ENCODE results near the gene EEF1G. TPM values are rescaled to one million over a fixed set of nuclear protein-coding genes. Genes with fewer than 3 reads are reported as not detected.

Gene EEF1G
- total and polyA plus RNA-seq, 2 donors (not counting 1 experiment from before 2014, with no cell fraction given), result 1,582 to 1,867 TPM

- Histone ChIP-seq H2AFZ (ENCODE audit: insufficient read depth, low read depth, low read length, poor library complexity, severe bottlenecking) (no peak overlapping the region), H3K4me1 (ENCODE audit: control insufficient read depth in 2 of 2, insufficient read depth in 2 of 2, low read length in 2 of 2) (no peaks in the 10 kb centered on the region), H3K9ac (ENCODE audit: low read length) (no peak overlapping the region), H3K9me3 (ENCODE audit: control extremely low read depth in 1 of 3, control insufficient read depth in 2 of 3, insufficient read depth in 1 of 3, low read length in 2 of 3) (no peaks in the 10 kb centered on the region), H3K27me3 (replicated peaks in 1 of 4; ENCODE audit: control extremely low read depth in 1 of 4, control insufficient read depth in 3 of 4, insufficient read depth in 4 of 4, low read length in 3 of 4) (no peaks in the 10 kb centered on the region), H3K4me3 (ENCODE audit: control extremely low read depth in 1 of 5, extremely low read depth in 1 of 5, insufficient read depth in 1 of 5, low read depth in 2 of 5, low read length in 4 of 5) (no peak overlapping the region), H3K4me2 (replicated peaks; ENCODE audit: low read depth, low read length, poor library complexity, severe bottlenecking) (no peak overlapping the region), H4K20me1 (ENCODE audit: control insufficient read depth, insufficient read depth, low read length, poor library complexity, severe bottlenecking) (peaks cover 23% of the 10 kb centered on the region), H3K27ac (ENCODE audit: low read length in 2 of 2) (no peak overlapping the region), H3K79me2 (ENCODE audit: control insufficient read depth, insufficient read depth, low read length) (peaks cover 16% of the 10 kb centered on the region), H3K36me3 (replicated peaks in 1 of 2; ENCODE audit: control extremely low read depth in 1 of 2, control insufficient read depth in 1 of 2, extremely low read depth in 1 of 2, insufficient read depth in 2 of 2, low read length in 1 of 2) (peaks cover 18 to 67% of the 10 kb centered on the region in 2 experiments)
- no peak for ATAC-seq (ENCODE audit: low read depth)
- no peaks in the 10 kb centered on the region for H3K27me3 Mint-ChIP-seq
- no peaks in the 10 kb centered on the region for H3K9me3 Mint-ChIP-seq (ENCODE audit: insufficient read depth)
- ChIA-PET POLR2A (no interaction called here), CTCF (interaction anchor here (0.7 to 13.2 kb wide), 7 partner anchors 8 to 173 kb away, joined by 3 to 339 read pairs (median 5); partner anchors contain the start of gene EEF1G)
- no peak for DNase-seq
- no peak for TF ChIP-seq EZH2 (IDR thresholded peaks at IDR 0.05; ENCODE audit: borderline replicate concordance, insufficient read depth, low read depth, low read length, poor library complexity, severe bottlenecking)
- TF ChIP-seq CTCF (IDR thresholded peaks at IDR 0.05), result no peak
- H3K27ac Mint-ChIP-seq, result no peak overlapping the region
- intact Hi-C loops (cut with micrococcal nuclease), result no loop called here
- 99% methylated on average over 7 of the region's 8 CpGs for WGBS (ENCODE audit: insufficient coverage)
- peaks cover 22% of the 10 kb centered on the region for H3K4me1 Mint-ChIP-seq
- H3K4me3 Mint-ChIP-seq, result no peak overlapping the region
Observed at GRCh38 chr11:62566247-62566646, 7.4 kb downstream of the EEF1G start.

GRCh38 chr11:62565100-62565802 lies 8.4 kb downstream of the EEF1G start:
- H3K9me3 Mint-ChIP-seq (ENCODE audit: insufficient read depth), result no peaks in the 10 kb centered on the region
- no peak for TF ChIP-seq EZH2 (IDR thresholded peaks at IDR 0.05; ENCODE audit: borderline replicate concordance, insufficient read depth, low read depth, low read length, poor library complexity, severe bottlenecking)
- no peak for TF ChIP-seq CTCF (IDR thresholded peaks at IDR 0.05)
- no peaks in the 10 kb centered on the region for H3K9me3 ChIP-seq (ENCODE audit: control extremely low read depth in 1 of 3, control insufficient read depth in 2 of 3, insufficient read depth in 1 of 3, low read length in 2 of 3)
- peaks cover 21% of the 10 kb centered on the region for H3K4me1 Mint-ChIP-seq
- DNase-seq (no peak), ATAC-seq (ENCODE audit: low read depth) (no peak)
- peaks cover 30% of the 10 kb centered on the region for H4K20me1 ChIP-seq (ENCODE audit: control insufficient read depth, insufficient read depth, low read length, poor library complexity, severe bottlenecking)
- H2AFZ ChIP-seq (ENCODE audit: insufficient read depth, low read depth, low read length, poor library complexity, severe bottlenecking), result no peak overlapping the region
- no peak overlapping the region for H3K9ac ChIP-seq (ENCODE audit: low read length)
- H3K27ac ChIP-seq (ENCODE audit: low read length in 2 of 2), result no peak overlapping the region
- 63% methylated on average over 2 of the region's 5 CpGs for WGBS (ENCODE audit: insufficient coverage)
- ChIA-PET CTCF (interaction anchor here (0.6 to 13.2 kb wide), 9 partner anchors 8 to 172 kb away, joined by 3 to 339 read pairs (median 5); partner anchors contain the start of genes EEF1G and TUT1), POLR2A (interaction anchor here (0.6 to 0.7 kb wide), 2 partner anchors 199 to 359 kb away, joined by 3 read pairs; no protein-coding TSS in a partner anchor)
- H3K4me2 ChIP-seq (replicated peaks; ENCODE audit: low read depth, low read length, poor library complexity, severe bottlenecking), result no peak overlapping the region
- no peak overlapping the region for H3K4me3 Mint-ChIP-seq
- no peaks in the 10 kb centered on the region for H3K27me3 ChIP-seq (replicated peaks in 1 of 4; ENCODE audit: control extremely low read depth in 1 of 4, control insufficient read depth in 3 of 4, insufficient read depth in 4 of 4, low read length in 3 of 4)
- intact Hi-C loops (cut with micrococcal nuclease), result no loop called here
- H3K4me3 ChIP-seq (ENCODE audit: control extremely low read depth in 1 of 5, extremely low read depth in 1 of 5, insufficient read depth in 1 of 5, low read depth in 2 of 5, low read length in 4 of 5), result no peak overlapping the region
- H3K36me3 ChIP-seq (replicated peaks in 1 of 2; ENCODE audit: control extremely low read depth in 1 of 2, control insufficient read depth in 1 of 2, extremely low read depth in 1 of 2, insufficient read depth in 2 of 2, low read length in 1 of 2), result peaks cover 14 to 64% of the 10 kb centered on the region in 2 experiments
- H3K79me2 ChIP-seq (ENCODE audit: control insufficient read depth, insufficient read depth, low read length), result peaks cover 13% of the 10 kb centered on the region
- H3K27ac Mint-ChIP-seq, result peak overlapping the region; percentile 26
- no peaks in the 10 kb centered on the region for H3K27me3 Mint-ChIP-seq
- H3K4me1 ChIP-seq (ENCODE audit: control insufficient read depth in 2 of 2, insufficient read depth in 2 of 2, low read length in 2 of 2), result peaks cover 0 to 8% of the 10 kb centered on the region in 2 donors

Data from B cell (primary cell).